GM19240 (cell line): ENCODE results near the gene FLT1.

ENCODE experiments used
- DNase-seq: peaks from one replicate; pipeline ENCODE4 v3.0.0; 2011; ENCODE audit warnings: low spot score; ENCODE audit not compliant: insufficient read length

Gene FLT1

GRCh38 chr13:28324181-28324789 is 170.6 kb downstream of the FLT1 start:
- DNase-seq, result peak; percentile 64

GRCh38 chr13:28322256-28322905 is 172.5 kb downstream of the FLT1 start:
- no peak for DNase-seq

GRCh38 chr13:28321756-28322155 is 173.2 kb downstream of the FLT1 start:
- DNase-seq, result no peak

- DNase-seq, result no peak
Observed at GRCh38 chr13:28320884-28321574, 173.9 kb downstream of the FLT1 start.

- no peak for DNase-seq
Observed at GRCh38 chr13:28320209-28320608, 174.7 kb downstream of the FLT1 start.

GRCh38 chr13:28319528-28319927 is 175.4 kb downstream of the FLT1 start:
- DNase-seq, result no peak

GRCh38 chr13:28318496-28318895 is 176.4 kb downstream of the FLT1 start:
- no peak for DNase-seq

- no peak for DNase-seq
Observed at GRCh38 chr13:28316836-28317235, 178.1 kb downstream of the FLT1 start.

- no peak for DNase-seq
Observed at GRCh38 chr13:28316129-28316528, 178.8 kb downstream of the FLT1 start.

GRCh38 chr13:28314879-28315278 is 180.0 kb downstream of the FLT1 start:
- DNase-seq, result no peak

- DNase-seq, result no peak
Observed at GRCh38 chr13:28313579-28313978, 181.3 kb downstream of the FLT1 start.

GRCh38 chr13:28306325-28306724 is 188.6 kb downstream of the FLT1 start:
- no peak for DNase-seq

GRCh38 chr13:28301839-28302238 is 193.1 kb downstream of the FLT1 start:
- no peak for DNase-seq

- no peak for DNase-seq
Observed at GRCh38 chr13:28299916-28300315, 195.0 kb downstream of the FLT1 start.

GRCh38 chr13:28297341-28297740 is 197.6 kb downstream of the FLT1 start:
- DNase-seq, result no peak

- no peak for DNase-seq
Observed at GRCh38 chr13:28286263-28286662, 208.7 kb downstream of the FLT1 start.

GRCh38 chr13:28283600-28283999 is 211.3 kb downstream of the FLT1 start:
- no peak for DNase-seq

GRCh38 chr13:28282451-28282850 is 212.5 kb downstream of the FLT1 start:
- no peak for DNase-seq

GRCh38 chr13:28273919-28274318 is 221.0 kb downstream of the FLT1 start:
- no peak for DNase-seq

- DNase-seq, result no peak
Observed at GRCh38 chr13:28271056-28271840, 223.7 kb downstream of the FLT1 start.

GRCh38 chr13:28268800-28269223 is 226.1 kb downstream of the FLT1 start:
- DNase-seq, result peak; percentile 35

- DNase-seq, result no peak
Observed at GRCh38 chr13:28267497-28267896, 227.4 kb downstream of the FLT1 start.
